SK-N-SH (cell line): ENCODE measurements around the gene GULP1. TPM values are rescaled to one million over a fixed set of nuclear protein-coding genes. Genes with fewer than 3 reads are reported as not detected.
A peak's percentile ranks its signal among the peaks of the same experiment; 100 is the strongest.

Source experiments
- CTCF ChIA-PET: fragments of 300-600, 350-600 bp; formaldehyde crosslinking; extraction: SDS; loops from one replicate; lab custom pipeline; 2021; lab: Yijun Ruan, JAX
- POLR2A ChIA-PET: fragments of 350-600 bp; sonication (Branson Sonifier 250); formaldehyde crosslinking; extraction: SDS; loops from one replicate; lab custom pipeline; 2020; ENCODE audit warnings: antibody characterized with exemption, inconsistent platforms; lab: Yijun Ruan, JAX
- DNase-seq: peaks from one replicate; pipeline ENCODE4 v3.0.0; 2012
- H2AFZ ChIP-seq: fragments of 200-600 bp; sonication (generic); 2 replicates; pipeline ENCODE4 v1.8.1; 2016; ENCODE audit warnings: antibody characterized with exemption, mild to moderate bottlenecking, low read depth
- H3F3A ChIP-seq: fragments of 200-600 bp; sonication (generic); replicated peaks from 2 replicates; pipeline ENCODE3; 2016; ENCODE audit warnings: antibody characterized with exemption, mild to moderate bottlenecking; ENCODE audit not compliant: insufficient read depth
- H3K27ac ChIP-seq, 2 experiments: fragments of 200-500 bp in 1 of 2; fragments of 200-600 bp in 1 of 2; sonication (Bioruptor generic) in 1 of 2; sonication (generic), shearing (Covaris generic) in 1 of 2; 2 replicates each; pipeline versions ENCODE4 v1.5.1 to v1.6.1; 2014 to 2016; ENCODE audit warnings: low read depth in 2 of 2, inconsistent platforms in 1 of 2, low read length in 1 of 2, mild to moderate bottlenecking in 1 of 2, mixed read lengths in 1 of 2
- H3K27me3 ChIP-seq: fragments of 200-600 bp; sonication (generic), shearing (Covaris generic); 2 replicates; pipeline ENCODE4 v1.6.1; 2016; ENCODE audit warnings: mixed run types; ENCODE audit not compliant: insufficient read depth
- H3K36me3 ChIP-seq, 2 experiments: fragments of 200-500 bp in 1 of 2; fragments of 200-600 bp in 1 of 2; sonication (Bioruptor generic) in 1 of 2; sonication (generic) in 1 of 2; replicated peaks in 1 of 2; 2 replicates each; pipeline versions ENCODE3 to v1.5.1; 2014 to 2016; ENCODE audit warnings: low read length in 1 of 2, mild to moderate bottlenecking in 1 of 2; ENCODE audit not compliant: insufficient read depth in 2 of 2, control insufficient read depth in 1 of 2
- H3K4me1 ChIP-seq, 2 experiments: fragments of 200-500 bp in 1 of 2; fragments of 200-600 bp in 1 of 2; sonication (Bioruptor generic) in 1 of 2; sonication (generic), shearing (Covaris generic) in 1 of 2; 2 replicates each; pipeline versions ENCODE4 v1.5.1 to v1.6.1; 2014 to 2016; ENCODE audit warnings: low read depth in 1 of 2, low read length in 1 of 2, mixed run types in 1 of 2; ENCODE audit not compliant: insufficient read depth in 2 of 2, control insufficient read depth in 1 of 2
- H3K4me2 ChIP-seq: fragments of 200-600 bp; sonication (generic), shearing (Covaris generic); 2 replicates; pipeline ENCODE4 v1.6.1; 2017; ENCODE audit warnings: mixed run types
- H3K4me3 ChIP-seq, 2 experiments: fragments of 200-500 bp in 1 of 2; fragments of 200-600 bp in 1 of 2; sonication (Bioruptor generic) in 1 of 2; sonication (generic), shearing (Covaris generic) in 1 of 2; 2 replicates each; pipeline versions ENCODE4 v1.5.1 to v1.8.1; 2014 to 2016; ENCODE audit warnings: low read depth in 2 of 2, inconsistent platforms in 1 of 2, low read length in 1 of 2, mild to moderate bottlenecking in 1 of 2, mixed read lengths in 1 of 2, moderate library complexity in 1 of 2
- H3K79me2 ChIP-seq: fragments of 200-600 bp; sonication (generic); 2 replicates; pipeline ENCODE4 v1.8.1; 2017; ENCODE audit warnings: mild to moderate bottlenecking; ENCODE audit not compliant: insufficient read depth
- H3K9ac ChIP-seq: fragments of 200-600 bp; sonication (generic); 2 replicates; pipeline ENCODE4 v1.6.1; 2017; ENCODE audit warnings: mixed run types
- H3K9me2 ChIP-seq: fragments of 200-600 bp; sonication (generic); 2 replicates; pipeline ENCODE4 v1.6.1; 2017; ENCODE audit warnings: mixed run types
- H3K9me3 ChIP-seq: fragments of 200-600 bp; sonication (generic); 2 replicates; pipeline ENCODE4 v1.6.1; 2017; ENCODE audit warnings: mixed run types, mild to moderate bottlenecking, moderate library complexity
- H4K20me1 ChIP-seq: fragments of 200-600 bp; sonication (generic); 2 replicates; pipeline ENCODE4 v1.6.1; 2017; ENCODE audit warnings: mild to moderate bottlenecking, mixed run types; ENCODE audit not compliant: insufficient read depth
- EZH2phosphoT487 ChIP-seq: fragments of 200-600 bp; sonication (generic); IDR thresholded peaks from 2 replicates; pipeline ENCODE4 v1.6.1; 2017; ENCODE audit warnings: low read depth, mixed run types, mild to moderate bottlenecking, antibody characterized with exemption, moderate library complexity, borderline replicate concordance
- FOXJ3 ChIP-seq: sonication (generic); formaldehyde crosslinking; IDR thresholded peaks from 2 replicates; pipeline ENCODE4 v1.5.1; 2020; ENCODE audit warnings: mild to moderate bottlenecking, missing genetic modification reagents
- FOXM1 ChIP-seq: IDR thresholded peaks from 2 replicates; pipeline ENCODE4 v1.4.0; 2012; ENCODE audit warnings: low read depth, mild to moderate bottlenecking
- MEF2A ChIP-seq: IDR thresholded peaks from 2 replicates; pipeline ENCODE4 v1.4.0; 2012; ENCODE audit warnings: low read depth, borderline replicate concordance
- NFIC ChIP-seq: IDR thresholded peaks from 2 replicates; pipeline ENCODE4 v1.4.0; 2012; ENCODE audit warnings: borderline replicate concordance
- POLR2AphosphoS5 ChIP-seq: IDR thresholded peaks from 2 replicates; pipeline ENCODE4 v1.6.1; 2012; ENCODE audit warnings: low read depth, low read length
- RCOR1 ChIP-seq: fragments of 150-350 bp; IDR thresholded peaks from 2 replicates; pipeline ENCODE4 v1.6.1; 2017; ENCODE audit warnings: antibody characterized with exemption, low read length
- WGBS: methylation state at CpG from one replicate; pipeline ENCODE4 v1.1.6; 2017; ENCODE audit warnings: low lambda C conversion rate; 5-methylcytosine and 5-hydroxymethylcytosine counted together
- polyA plus RNA-seq, 3 experiments: library from polyadenylated mRNA; depleted of rRNA; stranded (reverse); fragments of >200 nt; gene quantifications; 2 replicates each; pipeline ENCODE4 v1.2.3, GENCODE V29; 2012
- TF ChIP-seq, protein P1 (sequence below): fragments of 150-350 bp; IDR thresholded peaks from 2 replicates; pipeline ENCODE4 v1.6.1; 2016; ENCODE audit warnings: mild to moderate bottlenecking, low read depth, low read length
- TF ChIP-seq, protein P2 (sequence below): IDR thresholded peaks from 2 replicates; pipeline ENCODE4 v1.6.1; 2012; ENCODE audit warnings: mild to moderate bottlenecking, low read depth, low read length, moderate library complexity
- TF ChIP-seq, protein P3 (sequence below): IDR thresholded peaks from 2 replicates; pipeline ENCODE4 v1.4.0; 2012; ENCODE audit warnings: low read depth, borderline replicate concordance

GULP1 gene
- polyA plus RNA-seq, 1 of the 3 experiments (the other 2 are of a cell fraction), result 33.8 TPM

DNA sequence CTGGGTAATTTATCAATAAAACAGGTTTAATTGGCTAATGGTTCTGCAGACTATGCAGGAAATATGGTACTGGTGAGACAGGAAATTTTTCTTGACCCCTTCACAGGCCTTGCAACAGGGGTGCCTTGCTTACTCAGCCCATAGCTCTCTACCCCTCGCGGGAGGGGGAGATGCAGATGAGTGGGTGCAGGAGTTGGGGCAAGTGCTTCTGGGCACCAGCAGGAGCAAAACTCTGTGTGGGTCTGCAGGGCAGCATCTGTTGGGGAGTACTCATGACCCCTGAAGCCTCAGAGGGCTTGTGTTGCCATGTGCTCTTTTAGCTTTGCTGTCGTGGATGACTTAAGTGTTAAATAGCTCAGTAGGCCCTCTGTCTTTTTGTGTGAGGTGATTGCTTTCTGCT, 48.6 kb downstream of the GULP1 start:
- H2AFZ ChIP-seq, result no peak overlapping the region
- H3K27me3 ChIP-seq, result no peaks in the 10 kb centered on the region
- H3F3A ChIP-seq, result no peaks in the 10 kb centered on the region
- peaks cover 0 to 4% of the 10 kb centered on the region in 2 experiments for H3K36me3 ChIP-seq
- POLR2A ChIA-PET, result no interaction called here
- 83% methylated on average over 3 of the region's 3 CpGs for WGBS
- H3K9me2 ChIP-seq, result no peaks in the 10 kb centered on the region
- H3K27ac ChIP-seq, result no peak overlapping the region; a peak in 1 of 4 replicates
- H4K20me1 ChIP-seq, result no peaks in the 10 kb centered on the region
- no peak overlapping the region for H3K9ac ChIP-seq
- H3K4me1 ChIP-seq, result peaks cover 2 to 4% of the 10 kb centered on the region in 2 experiments; a peak in 3 of 4 replicates
- TF ChIP-seq RCOR1 (no peak), NFIC (no peak), POLR2AphosphoS5 (no peak), FOXM1 (no peak)
- DNase-seq, result no peak
- no peak overlapping the region for H3K4me2 ChIP-seq
- peaks cover 65% of the 10 kb centered on the region for H3K79me2 ChIP-seq
- no peak overlapping the region for H3K4me3 ChIP-seq
- CTCF ChIA-PET, result interaction anchor here (1.1 kb wide), 1 partner anchor 11 kb away, joined by 3 read pairs; no protein-coding TSS in a partner anchor
- H3K9me3 ChIP-seq, result no peaks in the 10 kb centered on the region

DNA sequence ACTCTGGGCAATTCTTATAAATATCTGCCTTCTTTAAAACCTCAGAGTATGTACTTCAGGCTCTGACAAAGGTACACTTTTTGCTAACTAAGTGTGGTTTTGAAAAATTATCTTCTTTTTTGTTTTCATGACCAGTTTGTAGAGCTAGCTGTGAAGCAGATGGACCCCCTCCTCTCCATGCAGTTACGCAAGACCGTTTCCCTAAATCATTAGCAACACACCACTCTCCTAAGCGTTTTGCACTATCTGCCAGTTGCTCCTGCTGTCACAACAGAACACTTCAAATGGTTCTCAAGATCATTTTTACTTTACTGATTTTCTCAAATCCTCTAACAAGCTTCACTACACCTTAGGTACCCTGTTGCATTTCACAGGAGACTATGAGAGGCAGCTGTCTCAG, 53.3 kb downstream of the GULP1 start:
- Histone ChIP-seq H3K27ac (peak overlapping the region; percentile 22 to 33; a peak in 2 of 4 replicates), H4K20me1 (0 out of 2 replicates have a peak, but pooled peaks cover 5% of the 10 kb centered on the region), H3K9me2 (no peaks in the 10 kb centered on the region), H3K9ac (no peak overlapping the region), H3K27me3 (no peaks in the 10 kb centered on the region), H3K4me2 (no peak overlapping the region), H3K4me3 (no peak overlapping the region), H2AFZ (no peak overlapping the region), H3K9me3 (no peaks in the 10 kb centered on the region), H3K79me2 (peaks cover 72% of the 10 kb centered on the region), H3K36me3 (peaks cover 3 to 24% of the 10 kb centered on the region in 2 experiments), H3K4me1 (peaks cover 11 to 12% of the 10 kb centered on the region in 2 experiments; a peak in 3 of 4 replicates), H3F3A (peaks cover 7% of the 10 kb centered on the region)
- 90% methylated on average over 3 of the region's 3 CpGs for WGBS
- ChIA-PET POLR2A (no interaction called here), CTCF (no interaction called here)
- no peak for DNase-seq
- TF ChIP-seq FOXJ3 (no peak), EZH2phosphoT487 (no peak), FOXM1 (no peak), NFIC (no peak), MEF2A (no peak)
- TF ChIP-seq, protein P1, sequence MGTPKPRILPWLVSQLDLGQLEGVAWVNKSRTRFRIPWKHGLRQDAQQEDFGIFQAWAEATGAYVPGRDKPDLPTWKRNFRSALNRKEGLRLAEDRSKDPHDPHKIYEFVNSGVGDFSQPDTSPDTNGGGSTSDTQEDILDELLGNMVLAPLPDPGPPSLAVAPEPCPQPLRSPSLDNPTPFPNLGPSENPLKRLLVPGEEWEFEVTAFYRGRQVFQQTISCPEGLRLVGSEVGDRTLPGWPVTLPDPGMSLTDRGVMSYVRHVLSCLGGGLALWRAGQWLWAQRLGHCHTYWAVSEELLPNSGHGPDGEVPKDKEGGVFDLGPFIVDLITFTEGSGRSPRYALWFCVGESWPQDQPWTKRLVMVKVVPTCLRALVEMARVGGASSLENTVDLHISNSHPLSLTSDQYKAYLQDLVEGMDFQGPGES, result no peak
- TF ChIP-seq, protein P2, sequence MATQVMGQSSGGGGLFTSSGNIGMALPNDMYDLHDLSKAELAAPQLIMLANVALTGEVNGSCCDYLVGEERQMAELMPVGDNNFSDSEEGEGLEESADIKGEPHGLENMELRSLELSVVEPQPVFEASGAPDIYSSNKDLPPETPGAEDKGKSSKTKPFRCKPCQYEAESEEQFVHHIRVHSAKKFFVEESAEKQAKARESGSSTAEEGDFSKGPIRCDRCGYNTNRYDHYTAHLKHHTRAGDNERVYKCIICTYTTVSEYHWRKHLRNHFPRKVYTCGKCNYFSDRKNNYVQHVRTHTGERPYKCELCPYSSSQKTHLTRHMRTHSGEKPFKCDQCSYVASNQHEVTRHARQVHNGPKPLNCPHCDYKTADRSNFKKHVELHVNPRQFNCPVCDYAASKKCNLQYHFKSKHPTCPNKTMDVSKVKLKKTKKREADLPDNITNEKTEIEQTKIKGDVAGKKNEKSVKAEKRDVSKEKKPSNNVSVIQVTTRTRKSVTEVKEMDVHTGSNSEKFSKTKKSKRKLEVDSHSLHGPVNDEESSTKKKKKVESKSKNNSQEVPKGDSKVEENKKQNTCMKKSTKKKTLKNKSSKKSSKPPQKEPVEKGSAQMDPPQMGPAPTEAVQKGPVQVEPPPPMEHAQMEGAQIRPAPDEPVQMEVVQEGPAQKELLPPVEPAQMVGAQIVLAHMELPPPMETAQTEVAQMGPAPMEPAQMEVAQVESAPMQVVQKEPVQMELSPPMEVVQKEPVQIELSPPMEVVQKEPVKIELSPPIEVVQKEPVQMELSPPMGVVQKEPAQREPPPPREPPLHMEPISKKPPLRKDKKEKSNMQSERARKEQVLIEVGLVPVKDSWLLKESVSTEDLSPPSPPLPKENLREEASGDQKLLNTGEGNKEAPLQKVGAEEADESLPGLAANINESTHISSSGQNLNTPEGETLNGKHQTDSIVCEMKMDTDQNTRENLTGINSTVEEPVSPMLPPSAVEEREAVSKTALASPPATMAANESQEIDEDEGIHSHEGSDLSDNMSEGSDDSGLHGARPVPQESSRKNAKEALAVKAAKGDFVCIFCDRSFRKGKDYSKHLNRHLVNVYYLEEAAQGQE, result no peak
- TF ChIP-seq, protein P3, sequence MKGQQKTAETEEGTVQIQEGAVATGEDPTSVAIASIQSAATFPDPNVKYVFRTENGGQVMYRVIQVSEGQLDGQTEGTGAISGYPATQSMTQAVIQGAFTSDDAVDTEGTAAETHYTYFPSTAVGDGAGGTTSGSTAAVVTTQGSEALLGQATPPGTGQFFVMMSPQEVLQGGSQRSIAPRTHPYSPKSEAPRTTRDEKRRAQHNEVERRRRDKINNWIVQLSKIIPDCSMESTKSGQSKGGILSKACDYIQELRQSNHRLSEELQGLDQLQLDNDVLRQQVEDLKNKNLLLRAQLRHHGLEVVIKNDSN, result no peak
